HFFc6 (cell line): ENCODE measurements around the gene BATF3. TPM values are rescaled to one million over a fixed set of nuclear protein-coding genes. Genes with fewer than 3 reads are reported as not detected.
A peak's percentile ranks its signal among the peaks of the same experiment; 100 is the strongest.

Source experiments
- DNase-seq: peaks from one replicate; pipeline ENCODE4 v3.0.0-alpha.2; 2018
- H3K27ac Mint-ChIP-seq: 2 replicates; pipeline ENCODE4 v1.8.0; 2020; ENCODE audit warnings: mild to moderate bottlenecking, mixed read lengths
- H3K27me3 Mint-ChIP-seq: 2 replicates; pipeline ENCODE4 v1.8.0; 2021; ENCODE audit warnings: mild to moderate bottlenecking, moderate library complexity, mixed read lengths; ENCODE audit not compliant: insufficient read depth
- H3K36me3 Mint-ChIP-seq: 2 replicates; pipeline ENCODE4 v1.8.0; 2021; ENCODE audit warnings: low read depth, mixed read lengths
- H3K4me1 Mint-ChIP-seq: 2 replicates; pipeline ENCODE4 v1.8.0; 2020; ENCODE audit warnings: low read depth, mixed read lengths
- H3K4me3 Mint-ChIP-seq: 2 replicates; pipeline ENCODE4 v1.8.0; 2020; ENCODE audit warnings: mild to moderate bottlenecking, moderate library complexity, mixed read lengths
- H3K9me3 Mint-ChIP-seq: 2 replicates; pipeline ENCODE4 v1.8.0; 2020; ENCODE audit warnings: mild to moderate bottlenecking, mixed read lengths
- CTCF ChIP-seq: fragments of 200-600 bp; sonication (generic); IDR thresholded peaks from 2 replicates; pipeline ENCODE4 v1.5.0; 2021; ENCODE audit warnings: antibody characterized with exemption, mild to moderate bottlenecking
- total RNA-seq, 6 experiments: library from RNA; stranded (reverse); fragmentation: NEBNext Ultra II Directional; extraction: Animal tissue kit (Norgen Biotek cat#: 25700); gene quantifications; 2 replicates in 1 of 6; 3 replicates in 5 of 6; pipeline ENCODE4 v1.2.3, GENCODE V29; 2021

The BATF3 gene
- total RNA-seq, 6 experiments from 2014 or later = 0.89 to 1.7 (median 1.4) TPM

DNA sequence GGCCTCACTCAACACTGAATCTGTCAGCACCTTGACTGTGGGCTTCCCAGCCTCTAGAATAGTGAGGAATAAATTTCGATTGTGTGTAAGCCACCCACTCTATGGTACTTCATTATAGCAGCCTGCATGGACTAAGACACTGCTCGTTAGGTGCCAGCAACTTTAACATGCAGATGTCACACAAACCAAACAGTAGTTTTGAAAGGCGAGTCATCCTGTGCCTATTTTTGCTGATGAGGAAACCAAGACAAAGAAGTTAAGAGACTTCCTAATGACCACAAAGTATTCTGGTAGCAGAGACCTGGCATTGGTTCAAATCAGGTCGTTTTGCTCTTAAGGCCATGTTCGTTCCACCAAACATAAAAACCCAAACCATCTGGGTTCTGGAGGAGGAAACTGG lies 42.9 kb downstream of the BATF3 start:
- no peak for TF ChIP-seq CTCF
- Mint-ChIP-seq H3K9me3 (no peaks in the 10 kb centered on the region), H3K36me3 (no peaks in the 10 kb centered on the region), H3K27ac (no peak overlapping the region), H3K4me3 (no peak overlapping the region), H3K4me1 (peaks cover 34% of the 10 kb centered on the region), H3K27me3 (peaks cover 17% of the 10 kb centered on the region)
- DNase-seq = peak; percentile 45

- peaks cover 42% of the 10 kb centered on the region for H3K4me1 Mint-ChIP-seq
- H3K27me3 Mint-ChIP-seq = peaks cover 12% of the 10 kb centered on the region
- peak; percentile 93 for DNase-seq
- H3K27ac Mint-ChIP-seq = peak overlapping the region; percentile 81
- H3K9me3 Mint-ChIP-seq = no peaks in the 10 kb centered on the region
- no peak overlapping the region for H3K4me3 Mint-ChIP-seq
- no peaks in the 10 kb centered on the region for H3K36me3 Mint-ChIP-seq
- TF ChIP-seq CTCF = no peak
Measured at GRCh38 chr1:212655668-212656440, 43.8 kb downstream of the BATF3 start.

GRCh38 chr1:212652609-212653008 lies 47.0 kb downstream of the BATF3 start:
- Mint-ChIP-seq H3K4me3 (no peak overlapping the region), H3K36me3 (no peaks in the 10 kb centered on the region)

DNA sequence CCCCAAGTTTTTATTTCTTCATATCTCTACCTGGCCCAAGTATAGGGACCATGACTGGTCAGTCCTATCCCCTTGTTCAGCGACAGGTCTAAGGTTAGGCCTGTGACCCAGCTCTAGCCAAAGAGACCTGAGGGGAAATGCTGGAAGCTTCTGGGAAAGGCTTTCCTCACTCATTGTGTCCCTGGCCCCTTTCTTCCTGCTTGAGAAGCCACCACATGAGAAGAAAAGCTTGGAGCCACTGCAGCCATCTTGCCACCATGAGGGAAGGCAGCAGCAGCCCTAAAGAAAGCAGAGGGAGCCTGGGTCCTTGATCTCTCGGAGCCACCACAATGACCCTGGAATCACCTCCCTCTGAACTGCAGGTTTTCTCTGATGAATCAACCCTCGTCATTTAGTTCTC lies 47.7 kb downstream of the BATF3 start:
- no peak overlapping the region for H3K4me3 Mint-ChIP-seq
- H3K27me3 Mint-ChIP-seq = peaks cover 1% of the 10 kb centered on the region; the same call in 1 of the 2 replicates
- H3K4me1 Mint-ChIP-seq = peaks cover 37% of the 10 kb centered on the region
- no peak for TF ChIP-seq CTCF
- no peak for DNase-seq
- H3K36me3 Mint-ChIP-seq = no peaks in the 10 kb centered on the region
- H3K9me3 Mint-ChIP-seq = no peaks in the 10 kb centered on the region
- H3K27ac Mint-ChIP-seq = peak overlapping the region; percentile 90

More at GRCh38 chr1:212652609-212653008, 47.0 kb downstream of the BATF3 start:
- Mint-ChIP-seq H3K27me3 (peaks cover 1% of the 10 kb centered on the region; the same call in 1 of the 2 replicates), H3K4me1 (peaks cover 42% of the 10 kb centered on the region), H3K27ac (peak overlapping the region; percentile 90; the same call in 1 of the 2 replicates), H3K9me3 (no peaks in the 10 kb centered on the region)
- TF ChIP-seq CTCF = no peak
- DNase-seq = no peak

DNA sequence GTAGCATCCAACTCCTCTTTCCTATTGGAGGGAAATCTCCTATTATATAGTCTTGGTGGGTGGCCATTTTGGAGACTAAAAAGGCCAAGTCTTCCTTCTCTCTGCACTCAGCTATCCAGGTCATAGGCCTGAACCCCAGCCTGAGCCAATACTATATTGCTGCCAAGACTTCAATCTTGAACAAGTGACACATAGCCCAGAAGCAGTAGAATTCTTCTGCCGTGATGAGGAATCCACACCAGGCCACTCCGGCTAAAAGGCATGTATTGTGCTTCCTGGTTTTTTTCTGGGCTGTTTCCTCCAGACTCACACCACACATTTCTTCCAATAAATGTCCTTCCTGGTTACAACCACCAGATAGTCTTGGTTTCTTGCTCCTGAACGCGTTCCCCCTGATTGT lies 48.1 kb downstream of the BATF3 start:
- no peak for TF ChIP-seq CTCF

More for the DNA sequence above, 48.1 kb downstream of the BATF3 start:
- Mint-ChIP-seq H3K4me3 (no peak overlapping the region), H3K4me1 (peaks cover 33% of the 10 kb centered on the region), H3K36me3 (no peaks in the 10 kb centered on the region), H3K9me3 (no peaks in the 10 kb centered on the region), H3K27me3 (peaks cover 1% of the 10 kb centered on the region; the same call in 1 of the 2 replicates), H3K27ac (peak overlapping the region; percentile 90)
- DNase-seq = peak; percentile 75
